GM12891 (cell line): Measurements from ENCODE around the gene MTPN.

Experiments used
- PAX5 ChIP-seq: IDR thresholded peaks from 2 replicates; pipeline ENCODE4 v1.6.1; 2011; ENCODE audit warnings: low read length, moderate library complexity, mild to moderate bottlenecking; ENCODE audit not compliant: insufficient read depth, severe bottlenecking
- POLR2A ChIP-seq: IDR thresholded peaks from 2 replicates; pipeline ENCODE4 v1.6.1; 2011; ENCODE audit warnings: low read depth, low read length, control low read depth
- POLR2AphosphoS5 ChIP-seq: IDR thresholded peaks from 2 replicates; pipeline ENCODE4 v1.6.1; 2011; ENCODE audit warnings: low read depth, low read length, control low read depth
- POU2F2 ChIP-seq: IDR thresholded peaks from 2 replicates; pipeline ENCODE4 v1.6.1; 2011; ENCODE audit warnings: low read depth, mild to moderate bottlenecking, control low read depth, low read length, moderate library complexity
- SPI1 ChIP-seq: IDR thresholded peaks from 2 replicates; pipeline ENCODE4 v1.6.1; 2011; ENCODE audit warnings: low read depth, low read length, control low read depth
- TAF1 ChIP-seq: IDR thresholded peaks from 2 replicates; pipeline ENCODE4 v1.6.1; 2011; ENCODE audit warnings: low read depth, low read length, control low read depth

DNA sequence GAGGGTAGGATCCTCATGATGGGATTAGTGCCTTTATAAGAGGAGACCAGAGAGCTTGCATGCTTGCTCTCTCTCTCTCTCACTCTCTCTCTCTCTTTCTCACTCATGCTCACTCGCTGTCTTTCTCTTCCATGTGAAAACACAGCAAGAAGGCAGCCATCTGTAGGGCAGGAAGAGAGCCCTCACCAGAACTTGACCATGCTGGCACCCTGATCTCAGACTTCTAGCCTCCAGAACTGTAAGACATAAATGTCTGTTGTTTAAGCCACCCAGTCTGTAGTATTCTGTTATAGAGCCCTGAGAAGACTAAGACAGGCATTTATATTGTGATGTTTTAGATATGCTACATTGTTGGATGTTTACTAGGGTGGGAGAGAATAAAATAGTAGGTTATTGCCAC is 43.4 kb upstream of the MTPN start:
- no peak for TF ChIP-seq POLR2AphosphoS5
- TF ChIP-seq POLR2A: no peak
- TF ChIP-seq TAF1: no peak
- TF ChIP-seq SPI1: no peak
- no peak for TF ChIP-seq POU2F2
- TF ChIP-seq PAX5: no peak
